ENCODE results near the gene FGB.
"Not testable (repeated sequence)": the region's sequence is repeated elsewhere in the genome, so short reads cannot be mapped to it uniquely, and the experiment has no call there.

The FGB gene

DNA sequence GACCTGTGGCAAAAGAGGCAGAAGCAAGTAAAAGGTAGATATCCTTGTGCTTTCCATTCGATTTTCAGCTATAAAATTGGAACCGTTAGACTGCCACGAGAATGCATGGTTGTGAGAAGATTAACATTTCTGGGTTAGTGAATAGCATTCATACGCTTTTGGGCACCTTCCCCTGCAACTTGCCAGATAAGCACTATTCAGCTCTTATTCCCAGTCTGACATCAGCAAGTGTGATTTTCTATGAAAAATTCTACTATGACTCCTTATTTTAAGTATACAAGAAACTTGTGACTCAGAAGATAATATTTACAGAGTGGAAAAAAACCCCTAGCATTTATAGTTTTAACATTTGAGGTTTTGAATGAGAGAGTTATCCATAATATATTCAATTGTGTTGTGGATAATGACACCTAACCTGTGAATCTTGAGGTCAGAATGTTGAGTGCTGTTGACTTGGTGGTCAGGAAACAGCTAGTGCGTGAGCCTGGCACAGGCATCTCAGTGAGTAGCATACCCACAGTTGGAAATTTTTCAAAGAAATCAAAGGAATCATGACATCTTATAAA, 3.9 kb downstream of the FGB start:
- no peak for DNase-seq

- DNase-seq = peak; percentile 46
These were observed 6.2 kb downstream of the FGB start for GRCh38 chr4:154569028-154569427.

GRCh38 chr4:154569584-154569983, 6.8 kb downstream of the FGB start:
- DNase-seq = no peak

DNA sequence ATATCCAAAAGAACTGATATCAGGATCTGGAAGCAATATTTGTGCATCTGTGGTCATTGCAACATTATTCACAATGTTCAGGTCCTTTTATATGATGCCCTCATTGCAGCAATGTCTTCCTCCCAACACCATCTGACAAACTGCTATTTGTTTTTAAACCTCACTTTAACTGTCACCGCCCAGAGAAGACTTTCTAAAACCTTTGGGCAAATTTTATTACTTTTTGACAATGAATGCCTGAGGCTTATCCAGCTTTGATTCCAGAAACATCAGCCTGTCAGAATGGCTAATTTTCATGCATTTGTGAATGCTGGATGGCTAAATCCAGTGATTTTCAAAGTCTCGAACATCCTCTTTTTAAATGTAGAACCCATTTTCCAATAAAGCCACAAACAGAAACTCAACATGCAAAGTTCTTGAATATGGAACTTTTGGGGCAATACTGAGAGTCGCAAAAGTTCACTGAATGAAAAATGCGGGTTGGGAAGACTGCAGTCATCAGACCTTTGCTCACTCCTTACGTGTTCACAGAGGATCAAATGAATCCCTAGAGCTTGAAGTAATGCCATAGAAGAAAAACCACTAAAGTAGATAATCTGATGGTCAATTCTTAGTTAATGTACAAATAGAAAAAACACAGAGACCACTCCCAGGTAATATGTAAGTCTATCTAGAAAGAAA, 10.5 kb downstream of the FGB start:
- DNase-seq = no peak

DNA sequence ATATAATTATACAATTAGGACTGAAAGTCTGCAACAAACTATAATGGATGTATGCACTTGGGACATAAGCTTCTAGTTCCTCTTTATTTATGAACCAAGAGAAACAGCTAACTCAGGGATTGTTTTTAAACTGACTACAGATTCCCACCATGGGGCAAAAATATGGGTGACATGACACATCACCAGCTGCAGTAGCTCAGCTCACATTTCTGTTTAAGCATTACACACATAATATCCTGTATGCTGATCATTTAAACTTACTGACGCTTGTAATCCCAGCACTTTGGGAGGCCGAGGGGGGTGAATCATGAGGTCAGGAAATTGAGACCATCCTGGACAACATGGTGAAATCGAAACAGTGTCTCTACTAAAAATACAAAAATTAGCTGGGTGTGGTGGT, 11.5 kb downstream of the FGB start:
- no peak for DNase-seq

DNA sequence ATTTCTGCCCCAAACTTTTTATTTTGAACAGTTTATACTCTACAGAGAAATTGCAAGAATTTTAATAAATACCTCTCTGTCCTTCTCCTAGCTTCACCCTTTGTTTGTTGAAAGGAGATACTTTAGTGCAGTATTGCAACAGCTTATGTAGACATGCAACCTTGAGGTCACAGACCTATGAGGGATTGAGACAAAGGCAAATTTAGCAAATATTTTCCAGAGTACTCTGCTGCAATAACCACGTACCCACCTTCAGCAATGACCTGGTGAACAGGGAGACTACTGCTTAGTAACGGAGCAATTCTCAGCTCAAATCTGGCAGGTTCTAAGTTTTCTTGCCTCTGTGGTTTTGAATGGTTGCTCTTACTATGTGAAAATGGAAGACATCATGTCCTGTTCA, 14.5 kb downstream of the FGB start:
- DNase-seq = peak; percentile 2

DNA sequence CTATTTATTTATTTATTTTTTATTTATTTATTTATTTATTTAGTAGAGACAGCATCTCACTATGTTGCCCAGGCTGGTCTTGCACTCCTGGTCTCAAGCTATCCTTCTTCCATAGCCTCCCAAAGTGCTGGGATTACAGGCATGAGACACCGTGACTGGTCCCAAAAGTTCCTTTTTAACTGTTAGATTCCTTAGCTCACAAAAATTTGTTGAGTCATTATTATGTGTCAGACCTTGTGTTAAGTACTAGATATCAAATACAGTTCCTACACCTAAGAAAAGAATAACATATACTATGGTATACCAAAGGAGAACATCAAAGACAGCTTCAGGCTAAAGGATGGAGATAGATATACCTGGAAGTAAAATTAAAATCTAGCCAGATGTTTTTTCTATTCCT, 16.1 kb downstream of the FGB start:
- no peak for DNase-seq

- no peak for DNase-seq
These were observed 17.1 kb downstream of the FGB start for GRCh38 chr4:154579927-154580326.

GRCh38 chr4:154582723-154583122, 19.9 kb downstream of the FGB start:
- no peak for DNase-seq

DNA sequence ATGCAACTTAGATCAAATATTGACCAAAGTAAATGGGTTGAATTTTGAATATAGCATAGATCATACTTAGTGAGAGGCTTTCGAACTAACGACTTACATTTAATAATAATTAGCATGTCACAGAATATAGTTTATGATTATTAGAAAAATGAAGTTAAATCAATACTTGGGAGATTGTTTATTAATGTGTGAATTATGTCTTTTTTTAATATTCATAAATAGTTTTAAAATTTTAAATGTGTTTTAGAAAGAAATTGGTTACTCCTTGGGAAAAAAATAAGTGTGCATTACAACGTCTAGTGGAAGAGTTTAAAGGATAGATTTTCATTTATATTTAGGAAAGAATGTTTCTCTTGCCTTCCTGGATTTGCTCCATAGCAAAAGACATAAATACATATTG, 20.4 kb downstream of the FGB start:
- no peak for DNase-seq

GRCh38 chr4:154583677-154584076, 20.9 kb downstream of the FGB start:
- DNase-seq = no peak

- no peak for DNase-seq
These were observed 21.4 kb downstream of the FGB start for GRCh38 chr4:154584259-154584658.

DNA sequence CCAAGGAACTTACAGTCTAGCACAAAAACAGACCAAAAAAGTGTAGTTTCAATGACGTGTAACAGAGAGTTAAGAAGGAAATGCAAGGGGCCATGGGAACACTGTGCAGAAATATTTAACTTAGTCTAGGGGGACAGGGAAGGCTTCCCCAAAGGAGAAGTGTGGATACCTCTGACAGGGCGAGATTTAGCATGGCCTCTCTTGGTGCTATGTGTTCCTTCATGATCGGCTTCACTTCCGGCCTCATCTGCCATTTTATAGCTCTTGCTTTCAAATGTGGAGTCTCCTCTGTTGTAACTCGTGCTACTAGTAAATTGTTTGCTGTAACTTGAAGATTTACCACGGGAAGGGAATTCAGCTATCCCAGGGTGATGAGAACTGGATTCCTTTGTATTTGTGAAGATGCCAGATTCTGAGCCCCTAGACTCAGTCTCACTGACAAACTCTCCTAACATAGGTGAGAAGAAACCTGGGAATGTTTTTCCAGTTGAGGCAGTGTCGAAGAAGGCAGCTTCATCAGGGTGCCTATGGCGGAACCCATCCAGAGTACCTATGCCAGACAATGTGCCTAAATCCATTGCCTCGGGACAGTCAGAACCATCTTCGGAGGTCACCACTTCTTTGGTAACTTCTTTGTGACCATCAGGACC, 22.7 kb downstream of the FGB start:
- no peak for DNase-seq

DNA sequence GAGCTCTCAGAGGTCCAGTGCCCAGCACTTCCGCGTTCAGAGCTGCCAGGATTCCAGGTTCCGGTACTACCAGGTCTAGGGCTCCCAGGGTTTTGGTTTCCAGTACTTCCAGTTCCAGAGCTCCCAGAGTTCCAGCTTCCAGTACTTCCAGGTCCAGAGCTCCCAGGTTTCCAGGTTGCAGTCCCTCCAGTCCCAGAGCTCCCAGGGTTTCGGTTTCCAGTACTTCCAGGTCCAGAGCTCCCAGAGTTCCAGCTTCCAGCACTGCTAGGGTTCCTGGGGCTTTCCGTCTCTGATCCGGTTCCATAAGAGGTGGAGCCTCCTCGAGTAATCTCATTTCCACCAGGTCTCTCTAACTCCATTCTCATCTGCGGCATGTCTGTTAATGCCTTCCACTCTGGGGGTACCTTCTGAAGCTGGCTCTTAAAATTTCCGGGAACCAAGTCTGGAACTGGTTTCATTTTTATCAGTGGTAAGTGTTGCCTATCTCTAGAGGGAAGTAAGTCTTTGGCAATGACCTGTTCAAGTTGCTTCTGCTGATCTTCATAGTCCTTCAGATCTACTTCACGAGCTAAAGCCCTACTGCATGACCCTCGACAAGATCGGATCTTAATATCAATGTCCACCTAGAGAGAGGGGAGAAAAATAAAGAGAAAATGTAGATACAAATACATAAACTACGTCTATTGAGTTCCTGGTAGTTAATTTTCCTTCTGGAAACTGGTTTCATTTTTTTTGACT, 23.7 kb downstream of the FGB start:
- no peak for DNase-seq

DNA sequence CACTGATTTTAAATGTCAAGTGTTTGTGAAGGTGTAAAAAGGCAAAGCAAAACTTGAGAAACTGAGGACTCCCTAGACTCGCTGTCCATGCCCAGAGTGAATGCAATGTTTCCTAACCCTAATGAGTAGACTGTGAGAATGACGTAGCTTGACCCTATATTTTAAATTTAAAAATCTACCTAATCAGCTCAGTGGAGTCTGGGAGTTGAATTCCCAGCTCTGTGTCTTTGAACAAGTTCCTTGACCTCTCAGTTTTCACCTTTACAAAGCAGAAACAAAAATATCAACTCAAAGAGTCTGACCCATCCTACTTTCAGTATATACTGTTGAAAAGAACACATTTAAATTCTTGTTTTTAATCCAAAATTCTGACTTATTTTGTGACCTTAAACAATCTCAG, 25.4 kb downstream of the FGB start:
- DNase-seq = no peak

- DNase-seq = no peak
These were observed 26.7 kb downstream of the FGB start for GRCh38 chr4:154589296-154590197.

DNA sequence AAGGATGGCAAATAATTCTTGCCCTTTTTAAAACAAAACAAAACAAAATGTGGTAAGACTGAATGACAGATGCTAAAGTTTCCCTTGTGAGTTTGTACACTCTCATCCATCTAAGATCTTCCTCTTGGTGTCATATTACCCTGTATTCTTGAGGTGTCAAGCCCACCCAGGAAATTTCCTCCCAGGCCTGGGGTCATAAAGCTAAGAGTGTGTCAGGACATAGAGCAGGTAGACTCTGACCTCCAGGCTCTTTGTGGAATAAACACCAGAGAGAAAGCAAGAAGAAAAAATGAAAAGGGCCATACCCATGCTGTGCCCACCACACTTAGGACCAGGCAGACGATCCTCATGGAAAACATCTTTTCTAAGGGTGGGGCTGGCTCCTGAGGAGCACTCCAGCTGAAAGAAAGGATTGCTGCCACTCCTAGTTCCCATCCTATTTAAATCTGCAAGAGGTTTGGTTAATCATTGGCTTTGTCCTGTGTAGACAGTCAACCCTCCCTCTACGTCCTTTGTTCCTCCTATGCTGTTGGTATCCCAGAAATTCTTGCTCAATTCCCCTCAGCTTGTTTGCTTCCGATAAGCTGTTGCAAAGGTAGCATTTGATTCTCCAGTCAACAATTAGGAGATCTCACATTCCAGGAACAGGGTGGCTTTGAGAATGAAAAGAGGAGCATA, 27.7 kb downstream of the FGB start, which contains the start of gene FGA:
Gene FGA, minus strand, starts transcription at position 414 of the 678 bp plus-strand sequence. Its CDS starts 55 bp downstream, at position 359.
- no peak for DNase-seq

DNA sequence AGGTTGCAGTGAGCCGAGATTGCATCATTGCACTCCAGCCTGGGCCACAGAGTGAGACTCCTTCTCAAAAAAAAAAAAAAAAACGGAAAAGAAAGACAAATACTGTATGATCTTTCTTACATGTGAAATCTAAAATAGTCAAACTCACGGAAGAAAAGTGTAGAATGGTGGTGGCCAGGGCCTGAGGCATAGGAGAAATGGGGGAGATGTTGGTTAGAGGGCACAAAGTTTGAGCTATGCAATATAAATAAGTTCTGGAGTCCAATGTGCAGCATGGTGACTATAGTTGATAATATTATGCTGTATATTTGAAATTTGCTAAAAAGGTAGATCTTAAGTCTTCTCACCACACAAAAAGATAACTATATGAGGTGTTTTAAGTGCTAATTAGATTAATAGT, 29.1 kb downstream of the FGB start:
- no peak for DNase-seq

DNA sequence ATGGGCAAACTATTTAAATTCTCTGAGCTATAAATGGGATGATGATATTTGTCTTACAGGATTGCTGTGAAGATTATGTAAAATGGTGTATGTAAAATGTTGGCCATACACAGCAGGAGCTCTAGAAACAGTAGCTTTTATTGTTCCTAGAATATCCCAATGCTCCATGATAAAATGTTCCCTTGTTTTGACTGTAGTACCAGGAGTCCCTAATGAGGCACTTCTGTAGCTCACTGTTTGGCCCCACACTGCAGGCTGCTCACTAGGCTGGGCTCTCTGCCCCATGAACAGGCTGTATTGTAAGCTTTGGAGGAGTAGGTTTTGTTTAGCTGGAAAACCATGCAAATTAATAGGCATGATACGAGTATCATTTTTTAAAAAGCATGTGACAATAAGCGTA, 31.1 kb downstream of the FGB start:
- no peak for DNase-seq

DNA sequence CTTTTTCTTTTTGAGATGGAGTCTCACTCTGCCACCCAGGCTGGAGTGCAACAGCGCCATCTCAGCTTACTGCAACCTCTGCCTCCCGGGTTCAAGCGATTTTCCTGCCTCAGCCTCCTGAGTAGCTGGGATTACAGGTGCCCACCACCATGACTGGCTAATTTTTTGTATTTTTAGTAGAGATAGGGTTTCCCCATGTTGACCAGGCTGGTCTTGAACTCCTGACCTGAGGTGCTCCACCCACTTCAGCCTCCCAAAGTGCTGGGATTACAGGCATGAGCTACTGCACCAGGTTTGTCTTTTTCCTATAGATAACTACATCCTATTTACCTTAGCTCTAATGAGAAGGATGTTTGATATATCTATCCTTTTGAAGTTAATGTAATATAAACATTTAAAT, 31.5 kb downstream of the FGB start:
- DNase-seq = not testable (repeated sequence)

- peak; percentile 7 for DNase-seq
These were observed 33.0 kb downstream of the FGB start for GRCh38 chr4:154595807-154596206.

GRCh38 chr4:154597281-154597680, 34.5 kb downstream of the FGB start:
- DNase-seq = not testable (repeated sequence)

All from NCI-H69 (cell line).